ENCODE measurements around the gene ZNHIT1. TPM values are rescaled to one million over a fixed set of nuclear protein-coding genes. Genes with fewer than 3 reads are reported as not detected.

Gene ZNHIT1
- total RNA-seq, 1 experiment from 2014 or later, result 277 TPM

- no peak for DNase-seq (ENCODE audit: low read depth)
Measured at GRCh38 chr7:101216860-101217387, 1.0 kb upstream of the ZNHIT1 start.

- DNase-seq (ENCODE audit: low read depth), result no peak
Measured at GRCh38 chr7:101218236-101219125, 516 bp downstream of the ZNHIT1 start.

- DNase-seq (ENCODE audit: low read depth), result no peak
Measured at GRCh38 chr7:101220295-101220694, 2.3 kb downstream of the ZNHIT1 start.

GRCh38 chr7:101222275-101222830 lies 4.4 kb downstream of the ZNHIT1 start:
- DNase-seq (ENCODE audit: low read depth), result no peak

- DNase-seq (ENCODE audit: low read depth), result no peak
Measured at GRCh38 chr7:101223528-101223927, 5.6 kb downstream of the ZNHIT1 start.

GRCh38 chr7:101225650-101226049 lies 7.7 kb downstream of the ZNHIT1 start:
- no peak for DNase-seq (ENCODE audit: low read depth)

- DNase-seq (ENCODE audit: low read depth), result no peak
Measured at GRCh38 chr7:101226721-101227120, 8.8 kb downstream of the ZNHIT1 start.

- DNase-seq (ENCODE audit: low read depth), result no peak
Measured at GRCh38 chr7:101231644-101232043, 13.7 kb downstream of the ZNHIT1 start.

- no peak for DNase-seq (ENCODE audit: low read depth)
Measured at GRCh38 chr7:101232141-101232850, 14.3 kb downstream of the ZNHIT1 start.

GRCh38 chr7:101233907-101234547 lies 16.1 kb downstream of the ZNHIT1 start:
- DNase-seq (ENCODE audit: low read depth), result no peak

GRCh38 chr7:101234636-101235035 lies 16.7 kb downstream of the ZNHIT1 start:
- no peak for DNase-seq (ENCODE audit: low read depth)

- no peak for DNase-seq (ENCODE audit: low read depth)
Measured at GRCh38 chr7:101235050-101235449, 17.1 kb downstream of the ZNHIT1 start.

- DNase-seq (ENCODE audit: low read depth), result no peak
Measured at GRCh38 chr7:101235522-101235921, 17.6 kb downstream of the ZNHIT1 start.

GRCh38 chr7:101236292-101236835 lies 18.4 kb downstream of the ZNHIT1 start:
- no peak for DNase-seq (ENCODE audit: low read depth)

- DNase-seq (ENCODE audit: low read depth), result peak; percentile 65
Measured at GRCh38 chr7:101237206-101238067, 19.5 kb downstream of the ZNHIT1 start, which contains the start of gene CLDN15. Gene CLDN15 (minus strand): TSS chr7:101237802. CDS start chr7:101237581, 221 bp downstream.

GRCh38 chr7:101238226-101239182 lies 20.5 kb downstream of the ZNHIT1 start:
- no peak for DNase-seq (ENCODE audit: low read depth)

- no peak for DNase-seq (ENCODE audit: low read depth)
Measured at GRCh38 chr7:101239191-101239950, 21.4 kb downstream of the ZNHIT1 start.

- DNase-seq (ENCODE audit: low read depth), result no peak
Measured at GRCh38 chr7:101239951-101240220, 21.9 kb downstream of the ZNHIT1 start.

Measured in Daoy (cell line).